HuH-7.5 (cell line): ENCODE measurements around the gene CCDC148.

Experiments
- DNase-seq: peaks from one replicate; pipeline ENCODE4 v3.0.0; 2011; ENCODE audit warnings: low spot score

The CCDC148 gene

DNA sequence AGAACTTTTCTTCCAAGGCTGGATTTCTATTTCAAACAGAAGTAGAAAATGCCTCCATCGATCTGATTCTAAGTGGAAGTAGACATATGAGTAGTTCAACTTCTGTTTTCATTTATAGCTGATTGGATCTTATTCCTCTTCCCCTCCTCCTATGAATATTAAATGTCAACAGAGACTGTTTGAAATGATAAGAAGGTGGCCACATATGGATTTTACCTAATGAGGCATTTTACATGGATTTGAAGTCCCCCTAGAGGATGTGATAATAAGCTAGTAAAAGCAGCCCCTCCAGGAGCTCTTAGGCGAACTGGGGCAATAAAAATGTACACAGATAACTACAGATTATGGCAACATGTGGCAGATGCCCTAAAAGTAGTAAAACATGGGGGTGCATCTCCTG lies 283.8 kb downstream of the CCDC148 start:
- no peak for DNase-seq

DNA sequence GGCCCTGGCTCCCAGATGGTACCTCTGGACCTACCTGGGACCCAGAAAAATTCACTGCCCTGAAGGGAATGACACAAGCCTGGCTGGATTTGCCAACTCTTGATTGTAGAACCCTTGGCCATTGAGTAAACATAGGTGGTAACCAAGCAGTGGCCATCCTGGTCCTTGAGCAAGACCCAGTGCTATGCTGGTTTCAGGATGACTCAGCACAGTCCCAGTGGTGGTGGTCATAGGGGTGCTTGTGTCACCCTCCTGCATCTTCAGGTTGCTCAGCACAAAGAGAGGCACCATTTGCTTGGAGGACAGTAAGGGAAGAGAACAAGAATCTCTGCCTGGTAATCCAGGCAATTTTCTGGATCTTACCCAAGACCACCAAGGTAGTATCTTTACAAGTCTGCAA lies 302.0 kb downstream of the CCDC148 start:
- DNase-seq: no peak

DNA sequence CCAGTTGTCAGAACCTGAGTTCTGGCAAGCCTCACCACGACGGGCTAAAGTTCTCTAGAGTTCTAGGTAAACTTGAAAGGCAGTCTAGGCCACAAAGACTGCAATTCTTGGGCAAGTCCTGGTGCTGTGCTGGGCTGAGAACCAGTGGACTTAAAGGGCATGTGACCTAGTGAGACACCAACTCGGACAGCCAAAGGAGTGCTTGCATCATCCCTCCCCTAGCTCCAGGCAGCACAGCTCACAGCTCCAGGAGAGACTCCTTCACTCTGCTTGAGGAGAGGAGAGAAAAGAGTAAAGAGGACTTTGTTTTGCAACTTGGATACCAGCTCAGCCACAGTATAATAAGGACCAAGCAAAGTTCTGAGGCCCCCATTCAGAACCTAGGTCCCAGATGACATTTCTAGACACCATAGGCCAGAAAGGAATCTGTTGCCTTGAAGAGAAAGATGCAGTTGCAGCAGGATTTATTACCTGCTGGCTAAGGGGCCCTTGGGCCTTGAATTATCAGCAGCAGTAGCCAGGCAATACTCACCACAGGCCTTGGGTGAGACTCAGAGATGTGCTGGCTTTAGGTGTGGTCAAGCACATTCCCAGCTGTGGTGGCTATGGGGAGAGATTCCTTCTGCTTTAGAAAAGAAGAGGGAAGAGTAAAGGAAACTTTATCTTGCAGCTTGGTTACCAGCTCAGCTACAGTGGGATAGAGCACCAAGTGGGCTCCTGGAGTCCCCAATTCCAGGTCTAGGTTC lies 303.1 kb downstream of the CCDC148 start:
- DNase-seq: no peak

DNA sequence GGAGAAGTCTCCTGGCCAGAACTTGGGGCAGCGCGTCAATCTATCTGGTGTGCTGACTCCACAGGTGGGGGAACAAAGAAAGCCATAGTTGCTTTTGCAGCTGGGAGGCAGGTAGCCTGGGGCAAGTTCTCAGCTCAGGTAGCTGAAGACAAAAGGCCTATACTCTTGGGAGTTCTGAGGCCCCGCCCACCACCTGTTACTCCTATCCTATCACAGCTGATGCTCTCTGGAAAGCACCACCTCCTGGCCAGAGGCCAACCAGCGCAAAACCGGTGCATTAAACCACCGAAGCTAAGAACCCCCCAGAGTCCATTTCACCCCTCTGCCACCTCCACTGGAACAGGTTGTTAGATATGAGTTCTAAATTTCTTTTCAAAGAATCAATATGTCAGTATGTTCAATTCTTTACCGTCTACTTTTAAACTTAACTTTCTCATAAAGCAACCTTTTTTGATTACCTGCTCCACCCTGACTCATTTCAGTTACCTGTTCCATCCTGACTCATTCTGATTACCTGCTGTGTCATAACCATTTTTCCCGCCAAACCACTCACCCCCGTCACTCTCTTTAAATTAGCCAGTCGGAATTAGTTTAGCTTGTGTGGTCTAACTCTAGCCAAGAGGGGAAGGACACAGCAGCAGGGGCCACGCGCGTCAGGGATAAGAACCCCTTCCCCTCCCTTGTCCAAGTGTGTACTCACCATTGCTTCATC lies 311.5 kb downstream of the CCDC148 start:
- no peak for DNase-seq

DNA sequence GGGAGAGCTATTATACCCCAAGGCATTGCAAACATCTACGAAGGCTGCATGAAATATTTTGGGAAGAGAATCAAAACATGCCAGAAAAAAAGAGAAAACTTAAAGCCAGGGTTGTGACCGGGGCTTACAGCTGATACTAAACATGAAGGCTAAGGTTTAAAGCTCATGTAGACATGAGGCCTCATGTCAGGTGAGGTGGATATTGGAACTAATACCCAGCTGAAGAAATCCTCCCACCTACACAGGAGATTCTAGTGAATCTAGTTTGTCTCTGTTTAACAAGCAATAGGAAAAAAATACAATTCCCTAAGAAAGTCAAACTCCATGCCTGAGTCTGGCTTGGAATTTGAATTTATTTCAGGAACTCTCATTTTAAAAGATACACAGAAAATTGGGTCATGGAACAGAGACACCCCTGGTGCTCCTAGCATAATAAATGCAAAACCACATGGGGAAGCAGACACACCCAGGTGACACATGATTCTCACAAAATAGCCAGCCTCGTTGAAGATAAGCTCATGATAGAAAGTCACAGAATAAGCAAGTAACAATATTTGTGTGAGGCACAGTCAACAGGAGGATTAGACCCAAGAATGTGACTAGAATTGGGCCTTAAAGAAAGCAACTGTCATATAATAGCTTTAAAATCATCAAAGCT lies 312.7 kb downstream of the CCDC148 start:
- DNase-seq: no peak

DNA sequence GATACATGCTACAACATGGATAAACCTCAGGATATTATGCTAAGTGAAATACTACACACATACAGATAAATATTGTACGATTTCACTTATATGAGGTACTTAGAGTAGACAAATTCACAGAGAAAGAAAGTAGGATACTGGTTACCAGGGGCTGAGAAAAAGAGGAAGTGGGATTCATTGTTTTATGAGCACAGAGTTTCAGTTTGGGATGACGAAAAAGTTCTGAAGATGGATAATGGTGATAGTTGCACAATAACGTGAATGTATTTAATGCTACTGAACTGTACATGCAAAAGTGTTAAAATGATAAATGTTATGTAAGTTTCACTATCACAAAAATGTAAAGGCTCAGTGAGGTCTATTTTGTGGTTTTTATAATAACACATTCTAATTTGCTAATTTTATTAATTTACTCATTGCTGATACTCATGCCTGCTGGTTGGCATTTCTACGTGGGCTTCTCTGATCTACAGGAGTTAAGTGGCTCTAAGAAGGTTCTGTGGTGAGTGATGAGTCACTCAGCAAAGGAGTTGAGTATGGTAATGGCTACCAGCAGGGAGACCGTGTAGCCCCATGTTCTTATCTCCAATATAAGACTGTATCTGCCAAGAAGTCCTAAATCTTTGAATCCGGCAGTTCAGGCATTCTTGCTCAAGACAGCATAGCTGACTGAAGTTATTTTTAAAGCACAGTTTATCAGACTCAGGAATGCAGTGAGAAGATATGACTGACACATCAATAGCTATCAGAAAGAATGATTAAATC lies 313.8 kb downstream of the CCDC148 start:
- DNase-seq: no peak

DNA sequence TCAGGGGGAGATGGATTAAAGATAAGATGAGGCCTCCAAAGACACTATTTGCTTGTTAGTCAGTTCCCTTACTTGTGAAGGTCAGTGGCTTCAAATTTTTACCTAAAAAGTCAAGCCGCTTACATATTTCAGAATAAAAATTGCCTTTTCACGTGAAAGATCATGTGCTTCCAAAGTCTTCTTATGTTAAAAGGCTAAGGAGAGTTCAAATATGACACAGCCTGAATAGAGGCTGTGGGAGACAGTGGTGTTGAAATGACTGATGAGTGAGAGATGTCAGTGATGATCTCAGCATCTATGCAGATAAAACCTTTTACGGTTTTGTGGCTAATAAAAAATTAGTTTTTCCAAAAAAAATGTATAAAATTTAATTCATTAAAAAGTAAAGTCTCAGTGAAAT lies 314.4 kb downstream of the CCDC148 start:
- no peak for DNase-seq

DNA sequence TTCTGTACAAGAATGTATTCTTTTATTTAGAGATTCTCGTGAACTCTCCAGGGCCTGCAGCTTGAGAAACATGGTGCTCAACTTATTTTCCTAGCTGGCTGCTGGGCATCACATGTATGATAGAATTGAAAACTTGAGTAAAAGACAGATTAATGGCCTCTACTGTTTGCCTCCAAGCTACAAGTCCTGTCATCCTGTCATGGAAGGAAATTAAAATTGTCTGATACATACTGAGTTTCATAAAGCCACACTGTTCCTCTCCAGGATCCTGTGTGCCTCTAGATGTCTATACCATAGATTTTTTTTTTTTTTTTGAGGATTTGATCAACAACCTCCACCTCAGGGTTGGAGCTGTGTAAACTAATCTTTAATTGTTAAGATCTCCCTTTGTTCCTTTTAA lies 316.4 kb downstream of the CCDC148 start:
- no peak for DNase-seq

DNA sequence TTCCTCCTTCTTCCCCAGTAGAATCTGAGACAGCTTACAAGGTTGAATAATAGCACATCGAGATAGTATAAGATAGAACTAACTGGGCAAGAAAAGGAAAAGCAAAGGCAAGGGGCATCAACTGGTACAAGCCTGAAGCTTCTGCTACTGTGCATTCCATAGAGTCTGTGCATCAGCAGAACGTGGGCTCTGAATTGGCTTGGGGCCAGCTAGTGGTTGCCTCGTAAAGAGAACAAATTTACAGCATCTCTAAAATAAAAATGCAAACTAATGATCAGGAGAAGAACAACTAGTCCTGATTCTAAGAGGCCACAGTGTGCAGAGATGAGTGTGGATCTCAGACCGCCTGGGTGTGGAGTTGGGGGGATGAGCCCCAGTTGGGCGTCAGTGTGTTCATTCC lies 318.3 kb downstream of the CCDC148 start:
- DNase-seq: no peak

DNA sequence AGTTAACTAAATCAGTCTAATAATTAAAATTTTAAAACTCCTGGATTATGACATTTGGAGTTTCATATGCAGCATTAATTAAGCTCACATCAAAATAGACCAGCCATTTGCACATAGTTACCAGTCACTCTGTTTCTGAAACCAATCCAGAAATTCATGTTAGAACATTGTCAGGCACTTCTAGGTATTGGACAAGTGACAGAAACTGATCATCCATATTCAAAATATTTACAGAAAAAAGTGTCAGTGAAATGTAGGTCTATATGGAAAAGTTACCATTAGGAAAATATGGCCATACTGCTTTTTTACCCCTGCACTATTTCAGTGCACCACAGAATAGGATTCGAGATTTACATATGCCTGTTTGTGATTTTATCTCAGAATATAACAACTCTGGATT lies 321.5 kb downstream of the CCDC148 start:
- DNase-seq: no peak

DNA sequence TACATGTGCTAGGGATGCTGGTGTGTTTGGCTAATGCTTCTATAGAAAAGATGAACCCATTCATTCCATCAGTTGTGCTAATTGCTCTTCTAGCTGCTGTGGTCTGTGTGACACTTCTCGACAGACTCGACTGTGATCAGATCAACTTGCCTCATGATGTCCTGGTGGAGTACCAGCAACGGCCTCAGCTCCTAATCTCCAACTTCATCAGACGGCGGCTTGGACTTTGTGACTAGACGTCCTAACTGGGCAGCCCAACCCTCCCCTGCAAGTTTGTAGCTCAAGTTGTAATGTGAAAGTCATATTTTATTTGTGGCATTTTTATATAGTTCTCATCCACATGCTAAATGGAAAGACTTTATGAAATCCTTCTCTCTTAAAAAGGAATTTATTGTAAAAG lies 321.9 kb downstream of the CCDC148 start:
- no peak for DNase-seq

DNA sequence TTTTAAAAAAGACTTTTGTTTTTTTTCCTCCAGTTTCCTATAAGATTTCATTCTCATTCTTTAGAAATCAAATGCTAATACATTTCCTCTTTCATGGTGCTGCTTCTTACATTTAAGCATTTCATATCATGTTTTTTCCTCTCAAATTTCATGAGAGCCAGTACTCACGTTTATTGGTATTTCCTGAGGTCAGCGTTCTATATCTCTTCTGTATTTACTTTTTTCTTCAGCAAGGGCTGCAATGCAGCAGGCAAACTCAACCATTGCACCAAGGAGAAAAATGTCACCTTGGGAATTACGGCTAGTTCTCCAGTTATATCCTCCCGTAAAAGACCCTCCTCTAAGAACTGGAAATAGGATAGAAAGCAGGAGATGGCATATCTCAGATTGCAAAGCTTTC lies 322.5 kb downstream of the CCDC148 start:
- no peak for DNase-seq

DNA sequence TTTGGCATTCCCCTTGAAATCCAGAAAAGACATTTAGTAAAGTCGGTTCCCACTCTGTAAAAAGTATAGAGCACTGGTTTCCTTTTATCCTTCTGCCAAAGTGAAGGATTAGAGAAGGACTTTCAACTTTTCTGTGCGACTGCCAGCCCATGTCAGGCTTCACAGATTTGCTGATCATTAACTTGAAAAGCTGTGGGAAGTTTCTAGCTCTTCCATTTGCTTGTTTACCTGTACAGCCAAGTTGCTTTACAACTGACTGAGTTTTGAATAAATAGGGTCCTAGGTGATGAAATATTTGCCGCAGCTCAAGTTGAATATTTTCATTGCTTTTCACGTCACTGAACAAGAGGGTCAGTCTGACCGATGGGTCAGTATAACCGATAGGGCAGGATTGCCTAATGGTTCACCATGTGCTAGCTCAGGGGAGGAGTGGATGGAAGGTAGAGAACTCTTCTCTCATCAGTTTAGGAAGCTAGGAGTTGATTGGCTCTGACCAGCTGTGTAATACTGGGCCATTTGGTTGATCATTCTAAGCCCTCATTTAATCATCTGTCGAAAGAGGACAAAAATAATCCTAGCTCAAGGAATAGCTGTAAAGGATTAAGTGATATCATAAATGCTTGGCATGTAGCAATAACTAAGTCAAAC lies 324.5 kb downstream of the CCDC148 start:
- DNase-seq: peak; percentile 18

DNA sequence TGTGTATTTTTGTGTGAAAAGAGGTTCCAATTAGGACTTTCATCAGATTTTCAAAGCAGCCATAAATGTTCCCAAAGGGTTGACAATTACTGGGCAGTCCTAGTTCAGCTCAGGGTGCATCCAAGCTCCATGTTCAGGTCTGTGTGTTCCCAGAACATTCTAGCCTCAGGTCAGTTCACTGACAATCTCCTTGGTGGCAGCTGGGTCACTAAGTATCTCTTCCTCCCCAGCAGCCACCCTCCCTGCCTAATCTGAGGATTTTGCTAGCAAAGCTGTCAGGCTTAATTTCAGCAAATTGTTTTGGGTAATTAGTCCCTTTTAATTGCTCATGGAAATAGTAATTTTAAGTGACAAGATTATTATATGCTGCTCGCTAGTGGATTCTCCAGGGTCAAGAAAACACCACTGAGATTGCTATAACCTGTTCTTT lies 325.1 kb downstream of the CCDC148 start:
- no peak for DNase-seq

DNA sequence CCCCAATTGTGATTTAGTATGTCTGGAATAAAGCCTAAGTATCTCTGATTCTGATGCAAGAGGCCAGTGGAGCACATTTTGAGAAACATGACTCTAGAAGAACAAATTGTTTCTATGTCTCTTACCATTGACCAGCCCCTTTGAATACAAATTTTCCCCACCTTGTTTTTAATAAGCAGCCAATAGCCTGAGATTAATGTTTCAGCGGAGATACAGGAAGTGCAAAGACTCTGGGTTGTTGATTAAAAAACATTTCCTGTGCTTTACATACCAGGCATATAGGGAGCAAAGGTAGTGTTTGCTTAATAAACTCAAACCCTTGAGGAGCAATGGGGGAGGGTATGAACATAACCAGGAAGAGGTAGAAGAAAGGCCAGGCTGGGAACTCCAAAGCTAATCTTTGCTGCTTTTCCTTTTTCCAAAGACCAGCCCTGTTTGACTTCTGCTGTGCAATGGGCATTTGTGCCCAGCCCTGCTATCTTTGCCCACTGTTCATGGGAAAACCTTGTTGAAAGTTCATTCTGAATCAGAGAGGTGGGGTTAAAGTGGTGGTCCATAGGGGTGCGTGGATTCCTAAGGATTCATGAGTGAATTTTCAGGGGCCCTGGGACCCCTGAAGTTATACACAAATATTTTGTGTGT lies 325.6 kb downstream of the CCDC148 start:
- no peak for DNase-seq

DNA sequence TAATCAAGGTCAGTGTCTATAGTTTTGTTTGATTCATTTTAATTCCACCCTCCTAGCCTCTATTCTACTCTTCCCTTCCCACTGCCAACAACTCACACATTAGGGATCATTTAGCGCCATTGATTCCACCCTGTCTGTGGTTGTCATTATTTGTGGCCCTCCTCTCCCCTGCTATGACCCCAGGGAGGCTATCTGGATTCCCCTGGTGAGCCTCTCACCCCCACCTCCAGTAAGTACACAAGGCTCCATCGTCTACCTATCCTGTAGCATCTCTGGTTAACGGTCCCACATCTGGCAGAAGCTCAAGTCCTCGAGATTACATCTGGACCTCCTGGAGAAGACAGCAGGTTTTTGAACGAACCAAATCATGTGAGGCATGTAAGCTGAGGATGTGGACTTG lies 327.5 kb downstream of the CCDC148 start:
- no peak for DNase-seq

DNA sequence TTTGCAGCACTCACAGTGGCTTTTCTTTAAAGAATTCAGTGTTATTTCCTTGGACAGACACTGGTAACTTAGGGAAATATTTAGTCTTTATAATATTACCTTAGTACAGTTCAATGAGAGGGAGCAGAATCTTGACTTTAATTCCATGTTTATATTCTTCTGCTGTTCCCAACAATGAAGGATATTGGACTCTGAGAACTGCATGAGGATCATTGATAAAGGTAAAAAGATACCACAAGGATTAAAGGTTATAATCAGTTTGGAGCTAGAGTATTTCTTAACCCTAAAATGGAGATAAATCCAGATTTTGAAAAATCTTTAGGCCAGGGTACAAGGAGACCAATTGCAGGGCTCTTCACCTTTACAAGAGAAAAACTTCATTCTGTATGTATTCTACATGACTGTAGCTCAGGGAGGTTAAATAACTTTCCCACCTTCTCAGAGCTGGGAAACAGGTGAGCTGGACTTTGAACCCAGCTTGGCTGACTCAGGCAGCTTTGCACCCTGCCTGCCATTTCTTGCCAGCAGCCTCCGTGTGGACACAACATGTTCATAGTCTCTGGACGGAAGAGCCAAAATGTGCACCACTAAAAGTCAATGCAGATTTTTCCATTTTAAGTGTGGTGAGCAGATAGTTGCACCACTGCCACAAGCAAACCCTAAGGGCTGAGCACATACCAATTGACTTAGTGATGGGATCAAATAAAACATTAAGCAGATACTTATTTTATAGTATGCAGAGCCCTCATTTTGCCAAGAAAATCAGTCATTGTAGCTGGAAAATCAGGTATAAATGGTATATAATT lies 328.2 kb downstream of the CCDC148 start:
- DNase-seq: no peak

DNA sequence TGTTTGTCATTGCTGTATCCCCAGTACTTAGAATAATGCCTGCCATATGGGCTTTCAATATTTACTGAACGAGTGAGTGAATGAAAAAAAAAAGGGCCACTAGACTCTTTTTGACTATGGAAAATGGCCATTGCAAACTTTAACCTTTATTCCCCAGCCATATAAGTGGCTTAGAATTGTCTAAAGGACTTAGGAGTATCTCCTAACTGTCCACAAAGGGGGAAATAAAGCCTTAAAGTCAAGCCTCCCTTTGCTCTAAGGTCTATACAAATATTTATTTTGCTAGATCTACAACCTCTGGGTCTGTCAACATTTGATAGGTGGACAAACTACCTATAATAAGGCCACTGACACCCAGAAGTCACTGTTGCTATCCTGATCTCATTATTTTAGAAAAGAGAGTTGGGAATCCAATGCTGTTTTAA lies 329.2 kb downstream of the CCDC148 start:
- DNase-seq: no peak

DNA sequence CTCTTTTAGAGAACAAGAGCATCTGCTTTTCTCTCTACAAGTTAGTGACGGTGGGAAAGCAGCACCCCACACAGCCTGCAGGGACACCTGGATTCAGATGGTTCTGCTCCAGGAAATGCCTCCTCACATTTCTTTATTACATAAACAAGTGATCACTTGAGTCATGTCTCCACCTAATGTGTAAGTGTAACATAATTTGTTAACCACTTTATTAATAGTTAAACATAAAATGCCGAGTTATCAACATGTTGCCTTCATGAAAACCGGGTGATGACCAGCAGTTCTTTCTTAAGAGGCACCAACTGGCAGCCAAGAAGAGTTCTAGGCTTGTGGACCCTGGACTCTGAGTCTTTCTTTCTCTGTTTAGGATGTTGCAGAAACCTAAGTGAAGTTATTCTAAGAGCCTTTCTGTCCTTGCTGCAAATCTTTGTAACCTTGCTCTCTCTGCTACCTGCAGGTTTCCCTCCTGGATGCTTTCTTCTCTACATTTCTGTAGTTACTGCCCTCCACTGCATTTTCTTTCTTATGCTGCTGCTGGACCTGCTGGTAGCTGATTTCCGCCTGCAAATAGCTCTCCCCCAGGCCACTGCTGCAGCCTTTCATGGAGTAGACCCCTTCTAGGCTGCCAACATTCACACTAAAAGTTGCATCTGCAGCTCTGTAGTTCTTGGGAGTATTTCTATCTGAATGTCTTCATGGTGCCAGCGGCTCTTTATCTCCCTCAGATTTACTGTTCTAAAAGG lies 330.6 kb downstream of the CCDC148 start:
- DNase-seq: no peak

DNA sequence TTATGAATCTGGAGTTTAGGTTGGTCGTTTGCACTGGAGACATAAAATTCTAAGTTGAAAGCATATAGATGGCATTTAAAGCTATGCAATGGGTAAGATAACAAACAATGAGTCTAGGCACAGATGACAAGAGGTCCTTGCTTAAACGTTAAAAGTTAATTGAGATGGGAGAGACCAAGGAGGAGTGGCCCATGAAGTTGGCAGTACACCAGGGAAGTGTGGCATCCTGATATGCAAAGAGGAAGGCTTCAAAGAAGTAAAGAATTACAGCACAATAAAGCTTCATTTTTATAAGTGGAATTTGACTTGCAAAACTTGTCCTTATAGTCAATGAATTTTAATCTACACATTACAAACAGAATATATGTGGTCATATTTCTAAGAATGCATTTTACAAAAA lies 331.7 kb downstream of the CCDC148 start:
- no peak for DNase-seq
